Muscle of leg (tissue), 11 donors: ENCODE results near the gene ZFAND3. TPM values are rescaled to one million over a fixed set of nuclear protein-coding genes. Genes with fewer than 3 reads are reported as not detected.

Source experiments
- DNase-seq: peaks from one replicate; pipeline ENCODE4 v3.0.0; 2013
- H3K27ac ChIP-seq: one replicate; pipeline ENCODE4 v1.5.1; 2013; ENCODE audit warnings: mild to moderate bottlenecking, low read length, control low read depth
- H3K27me3 ChIP-seq: one replicate; pipeline ENCODE4 v1.6.1; 2013; ENCODE audit warnings: low read length; ENCODE audit not compliant: control insufficient read depth, insufficient read depth
- H3K36me3 ChIP-seq: one replicate; pipeline ENCODE4 v1.6.1; 2013; ENCODE audit warnings: low read length; ENCODE audit not compliant: control insufficient read depth, insufficient read depth
- H3K4me1 ChIP-seq: one replicate; pipeline ENCODE4 v1.6.1; 2013; ENCODE audit warnings: low read length; ENCODE audit not compliant: control insufficient read depth, insufficient read depth
- H3K4me3 ChIP-seq: one replicate; pipeline ENCODE4 v1.5.1; 2013; ENCODE audit warnings: low read length, control low read depth
- H3K9me3 ChIP-seq: replicated peaks from 2 replicates; pipeline ENCODE4 v1.6.1; 2013; ENCODE audit warnings: low read depth, low read length; ENCODE audit not compliant: control insufficient read depth
- WGBS: methylation state at CpG from one replicate; pipeline ENCODE4 v1.1.5; 2013; ENCODE audit warnings: missing lambda C conversion rate; ENCODE audit not compliant: insufficient coverage; 5-methylcytosine and 5-hydroxymethylcytosine counted together
- polyA plus RNA-seq, 8 donors: library from polyadenylated mRNA; unstranded; fragments of 120-200 nt; gene quantifications; one replicate each; pipeline versions ENCODE4 v1.2.1 to v1.2.3, GENCODE V29; 2013; ENCODE audit warnings: inconsistent platforms in 1 of 8, low replicate concordance in 1 of 8; ENCODE audit not compliant: insufficient read length in 8 of 8, insufficient read depth in 1 of 8
- total RNA-seq: library from RNA; stranded (reverse); fragments of 120-200 nt; gene quantifications from one replicate; pipeline ENCODE4 v1.2.4, GENCODE V29; 2013

The ZFAND3 gene
- total and polyA plus RNA-seq, 9 donors, result 13.8 to 92.1 (median 83.8) TPM

DNA sequence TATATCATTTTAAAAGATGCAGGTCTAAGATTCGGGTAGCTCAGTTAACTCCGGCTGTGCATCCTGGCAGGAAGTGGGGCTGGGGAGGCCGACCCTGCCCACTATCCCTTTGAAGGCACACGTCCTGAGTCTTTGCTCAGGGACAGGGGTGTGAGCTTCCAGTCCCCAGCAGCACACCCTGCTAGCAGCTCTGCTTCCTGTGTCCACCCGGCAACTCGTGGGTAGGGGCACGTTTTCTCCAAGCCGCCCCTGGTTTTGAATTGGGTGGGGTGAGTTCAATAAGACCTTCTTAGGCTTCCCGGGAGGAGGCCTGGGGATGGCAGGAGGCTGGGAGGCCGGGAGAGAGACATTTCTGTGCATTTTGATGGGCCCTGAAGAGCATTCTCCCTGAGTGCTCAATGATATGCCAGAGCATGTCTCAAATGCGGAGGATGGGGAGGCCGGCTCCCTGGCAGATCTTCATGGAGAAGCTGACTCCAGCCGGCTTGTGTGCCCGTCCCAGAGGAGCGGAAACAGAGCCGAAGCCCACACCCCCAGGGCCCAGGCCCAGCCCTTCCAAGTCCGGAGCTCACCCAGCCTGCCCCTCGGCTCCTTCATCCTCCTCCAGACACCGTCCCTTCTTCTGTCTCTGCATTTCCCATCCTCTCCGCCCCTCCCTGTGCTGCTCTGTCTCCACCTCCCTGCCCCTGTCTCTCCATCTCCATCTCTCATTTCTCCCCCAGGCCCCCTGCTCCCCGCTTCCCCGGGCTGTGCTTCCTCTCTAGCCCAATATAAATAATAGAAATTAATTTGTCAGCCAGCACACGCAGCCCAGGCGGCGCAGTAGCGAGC is 36.3 kb upstream of the ZFAND3 start:
- Histone ChIP-seq H3K4me3 (peak overlapping the region; percentile 42), H3K27me3 (peaks cover 20% of the 10 kb centered on the region), H3K4me1 (peaks cover 21% of the 10 kb centered on the region), H3K36me3 (no peaks in the 10 kb centered on the region), H3K9me3 (no peaks in the 10 kb centered on the region), H3K27ac (no peak overlapping the region)
- 8% methylated on average over 11 of the region's 26 CpGs for WGBS
- peak; percentile 41 for DNase-seq

- peak; percentile 16 for DNase-seq
- H3K36me3 ChIP-seq, result no peaks in the 10 kb centered on the region
- H3K9me3 ChIP-seq, result no peaks in the 10 kb centered on the region
- no peak overlapping the region for H3K27ac ChIP-seq
- WGBS, result 6% methylated on average over 25 of the region's 35 CpGs
- peaks cover 20% of the 10 kb centered on the region for H3K27me3 ChIP-seq
- peak overlapping the region; percentile 42 for H3K4me3 ChIP-seq
- H3K4me1 ChIP-seq, result peaks cover 21% of the 10 kb centered on the region
Measured at GRCh38 chr6:37783856-37784584, 35.5 kb upstream of the ZFAND3 start.

GRCh38 chr6:37784585-37784967 is 35.0 kb upstream of the ZFAND3 start:
- Histone ChIP-seq H3K36me3 (no peaks in the 10 kb centered on the region), H3K4me1 (peaks cover 20% of the 10 kb centered on the region), H3K27me3 (peaks cover 20% of the 10 kb centered on the region), H3K4me3 (no peak overlapping the region), H3K9me3 (no peaks in the 10 kb centered on the region), H3K27ac (no peak overlapping the region)
- DNase-seq, result no peak
- WGBS, result 80% methylated on average over 1 of the region's 7 CpGs

GRCh38 chr6:37785002-37785662 is 34.4 kb upstream of the ZFAND3 start:
- H3K4me1 ChIP-seq, result peaks cover 20% of the 10 kb centered on the region
- no peaks in the 10 kb centered on the region for H3K9me3 ChIP-seq
- H3K27ac ChIP-seq, result no peak overlapping the region
- no peak overlapping the region for H3K4me3 ChIP-seq
- H3K36me3 ChIP-seq, result no peaks in the 10 kb centered on the region
- DNase-seq, result no peak
- H3K27me3 ChIP-seq, result peaks cover 20% of the 10 kb centered on the region
- 56% methylated on average over 10 of the region's 13 CpGs for WGBS

GRCh38 chr6:37785663-37786270 is 33.8 kb upstream of the ZFAND3 start:
- H3K4me3 ChIP-seq, result no peak overlapping the region
- H3K27me3 ChIP-seq, result peaks cover 20% of the 10 kb centered on the region
- no peaks in the 10 kb centered on the region for H3K36me3 ChIP-seq
- DNase-seq, result no peak
- no peak overlapping the region for H3K27ac ChIP-seq
- WGBS, result 71% methylated on average over 15 of the region's 18 CpGs
- H3K9me3 ChIP-seq, result no peaks in the 10 kb centered on the region
- H3K4me1 ChIP-seq, result peaks cover 20% of the 10 kb centered on the region

DNA sequence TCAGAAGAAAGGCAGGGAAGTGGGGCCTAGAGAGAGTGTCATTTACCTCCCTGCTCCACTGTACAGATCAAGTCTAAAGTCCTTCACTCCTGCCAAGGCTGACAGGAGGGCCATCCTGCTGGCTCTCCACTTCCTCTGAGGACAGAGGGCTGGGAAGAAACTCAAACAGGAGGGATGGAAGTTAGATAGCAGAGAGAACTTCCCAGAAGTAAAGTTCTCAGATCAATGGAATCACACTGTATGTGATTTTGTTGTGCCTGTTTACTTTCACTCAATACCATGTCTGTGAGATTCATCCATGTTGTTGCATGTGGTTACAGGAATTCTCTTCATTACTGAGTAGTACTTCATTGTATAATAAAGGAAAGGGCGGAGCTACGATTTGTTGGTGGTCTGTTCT is 32.3 kb upstream of the ZFAND3 start:
- no CpG with 5 or more reads among the region's 2 CpGs for WGBS
- peaks cover 20% of the 10 kb centered on the region for H3K27me3 ChIP-seq

DNA sequence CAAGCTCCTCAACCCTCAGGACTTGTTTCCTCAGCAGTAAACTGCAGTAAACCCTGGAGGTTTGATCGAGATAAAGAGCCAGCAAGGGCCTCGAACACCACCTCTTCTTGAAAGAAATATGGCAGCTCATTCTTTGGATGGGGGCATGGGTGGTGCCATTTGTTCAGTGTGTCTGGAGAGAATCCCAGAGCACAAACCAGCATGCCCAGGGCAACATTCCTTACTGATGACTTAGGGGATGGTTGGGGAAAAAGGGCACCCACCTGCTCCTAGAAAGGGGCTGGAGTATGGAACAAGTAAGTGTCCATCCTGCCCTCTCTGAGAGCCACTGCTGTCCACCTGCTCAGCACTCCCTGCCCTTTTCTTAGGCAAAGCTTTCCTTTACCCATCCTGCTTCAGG is 31.3 kb upstream of the ZFAND3 start:
- 53% methylated on average over 2 of the region's 2 CpGs for WGBS
- H3K4me1 ChIP-seq, result peaks cover 26% of the 10 kb centered on the region
- no peaks in the 10 kb centered on the region for H3K36me3 ChIP-seq
- no peaks in the 10 kb centered on the region for H3K9me3 ChIP-seq
- H3K4me3 ChIP-seq, result no peak overlapping the region
- peaks cover 16% of the 10 kb centered on the region for H3K27me3 ChIP-seq
- H3K27ac ChIP-seq, result no peak overlapping the region
- no peak for DNase-seq

More for the DNA sequence above, 32.3 kb upstream of the ZFAND3 start:
- H3K9me3 ChIP-seq, result no peaks in the 10 kb centered on the region
- peaks cover 31% of the 10 kb centered on the region for H3K4me1 ChIP-seq
- no peak overlapping the region for H3K4me3 ChIP-seq
- H3K27ac ChIP-seq, result no peak overlapping the region
- no peaks in the 10 kb centered on the region for H3K36me3 ChIP-seq
- DNase-seq, result no peak

GRCh38 chr6:37791156-37791919 is 28.2 kb upstream of the ZFAND3 start:
- H3K9me3 ChIP-seq, result no peaks in the 10 kb centered on the region
- WGBS, result 24% methylated on average over 9 of the region's 10 CpGs
- peaks cover 11% of the 10 kb centered on the region for H3K4me1 ChIP-seq
- no peaks in the 10 kb centered on the region for H3K36me3 ChIP-seq
- no peak overlapping the region for H3K4me3 ChIP-seq
- H3K27ac ChIP-seq, result no peak overlapping the region
- H3K27me3 ChIP-seq, result no peaks in the 10 kb centered on the region
- peak; percentile 95 for DNase-seq

DNA sequence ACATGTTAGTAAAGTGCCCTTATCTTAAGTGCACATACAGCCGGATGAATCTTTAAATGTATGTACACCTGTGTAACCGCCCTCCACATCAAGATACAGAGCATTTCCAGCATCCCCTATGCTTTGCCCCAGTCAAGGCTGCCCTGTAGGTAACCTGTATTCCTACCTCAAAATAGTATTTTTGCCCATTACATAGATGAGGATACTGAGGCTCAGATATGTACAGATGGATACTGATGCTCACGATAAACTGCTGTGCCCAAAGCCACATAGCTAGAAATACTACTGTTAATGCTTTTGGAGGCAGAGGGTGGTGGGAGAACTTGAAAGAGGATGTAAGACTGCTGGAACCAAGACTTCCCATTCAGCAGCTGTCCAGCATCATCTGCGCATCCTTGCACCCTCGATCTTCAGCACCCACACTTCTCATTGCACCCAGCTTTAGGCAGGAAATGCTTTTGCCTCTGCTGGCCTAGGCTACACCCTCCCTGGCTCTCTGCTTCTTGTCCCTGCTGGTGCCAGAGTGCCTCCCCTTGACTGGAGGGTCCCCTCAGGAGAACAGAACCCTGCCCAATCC is 27.0 kb upstream of the ZFAND3 start:
- Histone ChIP-seq H3K27me3 (no peaks in the 10 kb centered on the region), H3K4me3 (no peak overlapping the region), H3K9me3 (no peaks in the 10 kb centered on the region), H3K27ac (no peak overlapping the region), H3K36me3 (no peaks in the 10 kb centered on the region), H3K4me1 (peaks cover 11% of the 10 kb centered on the region)
- WGBS, result 83% methylated on average over 2 of the region's 5 CpGs
- no peak for DNase-seq
